Fibroblast of lung (primary cell): ENCODE data around the gene CHRM5. TPM values are rescaled to one million over a fixed set of nuclear protein-coding genes. Genes with fewer than 3 reads are reported as not detected.

Experiments used
- DNase-seq, 2 donors: peaks; one replicate each; pipeline versions ENCODE4 v3.0.0 to v3.0.0-alpha.2; 2010; ENCODE audit warnings: low read depth in 2 of 2
- H2AFZ ChIP-seq: 2 replicates; pipeline ENCODE4 v1.5.1; 2012; ENCODE audit warnings: low read length, control low read depth, inconsistent platforms
- H3K27ac ChIP-seq: 2 replicates; pipeline ENCODE4 v1.5.1; 2011; ENCODE audit warnings: low read length, control low read depth; ENCODE audit not compliant: insufficient read depth
- H3K27me3 ChIP-seq: 2 replicates; pipeline ENCODE4 v1.5.1; 2011; ENCODE audit warnings: mild to moderate bottlenecking, low read length; ENCODE audit not compliant: control insufficient read depth, insufficient read depth
- H3K36me3 ChIP-seq: 2 replicates; pipeline ENCODE4 v1.5.1; 2011; ENCODE audit warnings: low read length; ENCODE audit not compliant: control insufficient read depth, insufficient read depth
- H3K4me1 ChIP-seq: 2 replicates; pipeline ENCODE4 v1.5.1; 2011; ENCODE audit warnings: low read length; ENCODE audit not compliant: control insufficient read depth, insufficient read depth; ENCODE audit errors: extremely low read depth
- H3K4me2 ChIP-seq: 2 replicates; pipeline ENCODE4 v1.5.1; 2011; ENCODE audit warnings: low read length, control low read depth; ENCODE audit not compliant: insufficient read depth; ENCODE audit errors: extremely low read depth
- H3K4me3 ChIP-seq, 4 experiments: fragments of 200-600 bp in 1 of 4; sonication (generic) in 1 of 4; replicated peaks in 1 of 4; 2 replicates each; pipeline ENCODE4 v1.5.1; 2011 to 2016; ENCODE audit warnings: low read length in 4 of 4, low read depth in 3 of 4, mild to moderate bottlenecking in 3 of 4, control low read depth in 2 of 4, inconsistent platforms in 1 of 4, mixed read lengths in 1 of 4; ENCODE audit not compliant: insufficient read depth in 1 of 4; ENCODE audit errors: control extremely low read depth in 1 of 4
- H3K79me2 ChIP-seq: 2 replicates; pipeline ENCODE4 v1.5.1; 2012; ENCODE audit warnings: mild to moderate bottlenecking, low read length, inconsistent platforms; ENCODE audit not compliant: control insufficient read depth, insufficient read depth
- H3K9ac ChIP-seq: 2 replicates; pipeline ENCODE4 v1.5.1; 2011; ENCODE audit warnings: mild to moderate bottlenecking, low read length, control low read depth; ENCODE audit not compliant: insufficient read depth
- H3K9me3 ChIP-seq: 2 replicates; pipeline ENCODE4 v1.5.1; 2012; ENCODE audit warnings: low read depth, low read length; ENCODE audit not compliant: control insufficient read depth, insufficient read depth
- H4K20me1 ChIP-seq: 2 replicates; pipeline ENCODE4 v1.5.1; 2011; ENCODE audit warnings: low read length; ENCODE audit not compliant: control insufficient read depth, insufficient read depth; ENCODE audit errors: extremely low read depth
- CTCF ChIP-seq, 2 donors: IDR thresholded peaks in 1 of 2; conservative IDR thresholded peaks in 1 of 2; 1 replicate in 1 of 2; 2 replicates in 1 of 2; pipeline ENCODE4 v1.5.1; 2011 to 2012; ENCODE audit warnings: low read length in 2 of 2, control low read depth in 1 of 2, inconsistent platforms in 1 of 2, low read depth in 1 of 2, mild to moderate bottlenecking in 1 of 2
- EZH2 ChIP-seq: IDR thresholded peaks from 2 replicates; pipeline ENCODE4 v1.5.1; 2012; ENCODE audit warnings: low read length, control low read depth, mild to moderate bottlenecking; ENCODE audit errors: missing control alignments
- polyA plus RNA-seq, 2 donors: library from polyadenylated mRNA; depleted of rRNA in 1 of 2; stranded (reverse) in 1 of 2; unstranded in 1 of 2; fragments of >200 nt; gene quantifications; 2 replicates each; pipeline ENCODE4 v1.2.1, GENCODE V29; 2011 to 2012; ENCODE audit warnings: missing spikeins in 1 of 2
- total RNA-seq: library from RNA; depleted of rRNA; stranded (reverse); fragments of >200 nt; gene quantifications from 2 replicates; pipeline ENCODE4 v1.2.1, GENCODE V29; 2014

CHRM5 gene
- total and polyA plus RNA-seq, 2 donors (not counting 1 experiment from before 2014, with no cell fraction given): 0.03 TPM; not detected in 1

GRCh38 chr15:34043813-34044212 lies 75.5 kb downstream of the CHRM5 start:
- H3K79me2 ChIP-seq: no peaks in the 10 kb centered on the region
- TF ChIP-seq CTCF (conservative IDR thresholded peaks at IDR 0.05 in 1 of 2, IDR thresholded peaks at IDR 0.05 in 1 of 2; ENCODE audit: low read depth in 1 of 2, low read length in 2 of 2): no peak
- TF ChIP-seq EZH2: no peak
- no peak overlapping the region for H3K4me2 ChIP-seq
- H3K27me3 ChIP-seq: no peaks in the 10 kb centered on the region
- H3K36me3 ChIP-seq: no peaks in the 10 kb centered on the region
- no peaks in the 10 kb centered on the region for H4K20me1 ChIP-seq
- H2AFZ ChIP-seq: no peak overlapping the region
- no peak overlapping the region for H3K27ac ChIP-seq
- no peak overlapping the region for H3K9ac ChIP-seq
- peak in 1 of 2 donors; percentile 61 for DNase-seq
- no peak overlapping the region for H3K4me3 ChIP-seq
- no peaks in the 10 kb centered on the region for H3K9me3 ChIP-seq
- peaks cover 5% of the 10 kb centered on the region for H3K4me1 ChIP-seq

GRCh38 chr15:34046471-34047145 lies 78.3 kb downstream of the CHRM5 start:
- Histone ChIP-seq H3K9ac (no peak overlapping the region), H2AFZ (no peak overlapping the region), H3K27me3 (no peaks in the 10 kb centered on the region), H3K27ac (no peak overlapping the region), H3K4me2 (no peak overlapping the region), H4K20me1 (no peaks in the 10 kb centered on the region), H3K36me3 (no peaks in the 10 kb centered on the region), H3K4me1 (no peaks in the 10 kb centered on the region), H3K79me2 (no peaks in the 10 kb centered on the region), H3K9me3 (no peaks in the 10 kb centered on the region), H3K4me3 (no peak overlapping the region)
- TF ChIP-seq EZH2 (no peak), CTCF (conservative IDR thresholded peaks at IDR 0.05 in 1 of 2, IDR thresholded peaks at IDR 0.05 in 1 of 2; ENCODE audit: low read depth in 1 of 2, low read length in 2 of 2) (no peak)
- no peak for DNase-seq

- Histone ChIP-seq H3K4me3 (no peak overlapping the region), H3K27me3 (no peaks in the 10 kb centered on the region), H4K20me1 (no peaks in the 10 kb centered on the region), H2AFZ (no peak overlapping the region), H3K79me2 (no peaks in the 10 kb centered on the region), H3K4me1 (no peaks in the 10 kb centered on the region), H3K27ac (no peak overlapping the region), H3K9ac (no peak overlapping the region), H3K36me3 (no peaks in the 10 kb centered on the region), H3K4me2 (no peak overlapping the region), H3K9me3 (no peaks in the 10 kb centered on the region)
- TF ChIP-seq EZH2 (no peak), CTCF (conservative IDR thresholded peaks at IDR 0.05 in 1 of 2, IDR thresholded peaks at IDR 0.05 in 1 of 2; ENCODE audit: low read depth in 1 of 2, low read length in 2 of 2) (no peak)
- peak in 1 of 2 donors; percentile 89 for DNase-seq
Measured at GRCh38 chr15:34047893-34048775, 79.8 kb downstream of the CHRM5 start.
